GM12873 (cell line): ENCODE data around the gene RAB40C.

Experiments used
- CTCF ChIP-seq: IDR thresholded peaks from 2 replicates; pipeline ENCODE4 v1.5.1; 2012; ENCODE audit warnings: low read depth, mild to moderate bottlenecking, moderate library complexity, low read length, control low read depth; ENCODE audit not compliant: insufficient read depth; ENCODE audit errors: missing control alignments

Gene RAB40C

GRCh38 chr16:626787-627453 is 37.1 kb downstream of the RAB40C start:
- TF ChIP-seq CTCF: no peak

- no peak for TF ChIP-seq CTCF
These were observed 37.8 kb downstream of the RAB40C start for GRCh38 chr16:627454-628239.

- no peak for TF ChIP-seq CTCF
These were observed 38.6 kb downstream of the RAB40C start for GRCh38 chr16:628321-629061.

- TF ChIP-seq CTCF: no peak
These were observed 39.4 kb downstream of the RAB40C start for GRCh38 chr16:629185-629832.

- no peak for TF ChIP-seq CTCF
These were observed 40.0 kb downstream of the RAB40C start for GRCh38 chr16:629833-630248.

- no peak for TF ChIP-seq CTCF
These were observed 40.5 kb downstream of the RAB40C start for GRCh38 chr16:630249-630814.

- no peak for TF ChIP-seq CTCF
These were observed 41.0 kb downstream of the RAB40C start, which contains the start of gene WFIKKN1 for GRCh38 chr16:630815-631405. Gene WFIKKN1, plus strand, starts transcription at chr16:630985. Its CDS starts 269 bp downstream, at chr16:631254.
